ENCODE data around the gene RAB24.
A peak's percentile ranks its signal among the peaks of the same experiment; 100 is the strongest.

RAB24 gene

GRCh38 chr5:177302354-177303110 lies 987 bp downstream of the RAB24 start:
- Histone ChIP-seq H3K36me3 (ENCODE audit: insufficient read depth, low read length) (peaks cover 38% of the 10 kb centered on the region), H3K9me3 (ENCODE audit: low read length) (no peaks in the 10 kb centered on the region), H2AFZ (ENCODE audit: low read depth, low read length) (peak overlapping the region; percentile 84), H3K4me1 (ENCODE audit: insufficient read depth, low read length) (peaks cover 19% of the 10 kb centered on the region), H3K27me3 (ENCODE audit: insufficient read depth, low read length) (no peaks in the 10 kb centered on the region), H3K4me3 (ENCODE audit: low read length) (peak overlapping the region; percentile 68)

DNA sequence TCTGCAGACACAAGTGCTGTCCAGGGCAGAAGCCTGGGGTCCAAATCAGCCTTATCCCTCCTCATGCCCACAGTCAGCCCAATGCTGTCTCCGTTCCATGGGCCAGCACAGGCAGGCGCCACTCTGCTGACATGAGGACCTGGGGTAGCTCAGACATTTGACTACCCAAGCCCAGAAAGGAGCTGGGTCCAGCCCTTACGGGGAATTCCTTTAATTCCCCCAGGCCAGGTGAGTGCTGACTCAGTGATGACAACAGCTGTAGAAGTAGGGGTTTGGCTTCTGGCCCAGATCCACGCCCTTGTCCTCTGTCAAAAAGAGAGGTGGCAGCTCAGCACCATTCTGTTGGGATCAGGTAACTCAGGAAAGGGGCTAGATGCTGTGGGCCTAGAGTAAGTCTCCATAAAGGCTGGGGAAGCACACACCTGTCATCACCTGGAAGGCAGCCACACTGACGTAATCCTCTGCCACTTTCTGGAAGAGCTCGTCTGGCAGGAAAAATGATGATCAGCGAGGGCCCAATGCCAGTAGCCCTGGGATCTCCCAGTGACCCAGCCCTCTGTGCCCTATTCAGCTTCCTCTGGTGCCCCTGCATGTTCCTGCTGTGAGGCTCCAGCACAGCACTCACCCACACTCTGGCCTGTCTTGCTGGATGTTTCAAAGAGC lies 1.9 kb downstream of the RAB24 start:
- Histone ChIP-seq H2AFZ (ENCODE audit: low read depth, low read length) (no peak overlapping the region), H3K9me3 (ENCODE audit: low read length) (no peaks in the 10 kb centered on the region), H3K4me3 (ENCODE audit: low read length) (no peak overlapping the region), H3K36me3 (ENCODE audit: insufficient read depth, low read length) (peaks cover 31% of the 10 kb centered on the region), H3K4me1 (ENCODE audit: insufficient read depth, low read length) (peaks cover 19% of the 10 kb centered on the region), H3K27me3 (ENCODE audit: insufficient read depth, low read length) (no peaks in the 10 kb centered on the region)

DNA sequence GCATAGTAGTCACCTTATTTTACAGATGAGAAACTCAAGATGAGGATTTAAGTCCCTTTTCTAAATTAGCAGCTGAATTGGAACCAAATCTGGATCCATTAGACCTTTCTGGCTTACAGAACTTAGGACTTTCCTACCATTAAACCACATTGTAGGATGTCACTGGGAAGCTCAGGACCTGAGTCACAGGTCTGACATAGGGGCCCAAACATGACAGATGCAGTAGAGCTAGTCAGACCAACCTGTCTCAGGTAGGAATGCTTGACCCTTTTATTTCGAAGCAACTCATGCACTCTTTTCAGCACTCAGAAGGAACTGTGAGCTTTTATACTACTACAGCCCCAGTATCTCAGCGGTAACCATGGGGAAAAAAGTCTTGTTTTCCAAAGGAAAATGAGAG lies 2.6 kb downstream of the RAB24 start:
- H3K4me1 ChIP-seq (ENCODE audit: insufficient read depth, low read length) = peaks cover 19% of the 10 kb centered on the region
- no peak overlapping the region for H2AFZ ChIP-seq (ENCODE audit: low read depth, low read length)
- H3K27me3 ChIP-seq (ENCODE audit: insufficient read depth, low read length) = no peaks in the 10 kb centered on the region
- no peaks in the 10 kb centered on the region for H3K9me3 ChIP-seq (ENCODE audit: low read length)
- no peak overlapping the region for H3K4me3 ChIP-seq (ENCODE audit: low read length)
- H3K36me3 ChIP-seq (ENCODE audit: insufficient read depth, low read length) = peaks cover 24% of the 10 kb centered on the region

DNA sequence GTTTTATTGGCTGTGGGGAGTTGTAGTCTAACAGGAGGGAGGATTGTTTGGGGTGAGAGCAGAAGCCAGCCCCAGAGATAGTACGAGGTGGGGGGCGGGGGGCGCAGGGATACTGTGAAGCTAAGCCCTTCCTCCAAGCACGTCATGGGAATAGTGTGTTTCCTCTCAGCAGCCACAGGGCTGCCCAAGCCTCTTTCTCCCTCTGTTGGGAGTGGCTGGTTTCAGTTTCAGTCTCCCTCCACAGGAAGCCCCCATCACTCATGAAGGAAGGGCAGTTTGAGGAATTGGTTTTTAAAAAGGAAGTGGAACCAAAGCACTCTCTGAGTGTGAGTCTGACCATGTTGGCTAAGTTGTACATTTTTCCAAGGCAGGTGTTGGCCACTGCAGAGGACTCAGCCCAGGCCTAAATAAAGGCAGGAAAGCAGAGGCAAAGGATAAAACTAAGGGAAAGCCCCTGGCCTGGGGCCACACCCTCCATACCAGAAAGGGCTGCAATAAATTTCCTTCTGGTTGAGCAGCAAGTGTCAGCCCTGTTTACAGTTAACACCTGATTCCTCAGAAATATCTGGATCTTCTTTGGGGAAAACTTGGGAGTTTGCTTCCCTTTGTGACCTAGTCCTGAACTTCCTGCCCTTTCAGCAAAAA lies 3.2 kb downstream of the RAB24 start:
- Histone ChIP-seq H3K9me3 (ENCODE audit: low read length) (no peaks in the 10 kb centered on the region), H2AFZ (ENCODE audit: low read depth, low read length) (no peak overlapping the region), H3K36me3 (ENCODE audit: insufficient read depth, low read length) (peaks cover 18% of the 10 kb centered on the region), H3K27me3 (ENCODE audit: insufficient read depth, low read length) (no peaks in the 10 kb centered on the region), H3K4me1 (ENCODE audit: insufficient read depth, low read length) (peaks cover 19% of the 10 kb centered on the region), H3K4me3 (ENCODE audit: low read length) (no peak overlapping the region)

GRCh38 chr5:177299697-177300096 lies 3.8 kb downstream of the RAB24 start:
- H3K4me3 ChIP-seq (ENCODE audit: low read length) = no peak overlapping the region
- no peak overlapping the region for H2AFZ ChIP-seq (ENCODE audit: low read depth, low read length)
- H3K4me1 ChIP-seq (ENCODE audit: insufficient read depth, low read length) = peaks cover 15% of the 10 kb centered on the region
- H3K27me3 ChIP-seq (ENCODE audit: insufficient read depth, low read length) = no peaks in the 10 kb centered on the region
- H3K9me3 ChIP-seq (ENCODE audit: low read length) = no peaks in the 10 kb centered on the region
- peaks cover 15% of the 10 kb centered on the region for H3K36me3 ChIP-seq (ENCODE audit: insufficient read depth, low read length)

- H3K27me3 ChIP-seq (ENCODE audit: insufficient read depth, low read length) = no peaks in the 10 kb centered on the region
- H3K36me3 ChIP-seq (ENCODE audit: insufficient read depth, low read length) = peaks cover 13% of the 10 kb centered on the region
- no peaks in the 10 kb centered on the region for H3K9me3 ChIP-seq (ENCODE audit: low read length)
- H2AFZ ChIP-seq (ENCODE audit: low read depth, low read length) = no peak overlapping the region
- H3K4me1 ChIP-seq (ENCODE audit: insufficient read depth, low read length) = peaks cover 8% of the 10 kb centered on the region
- no peak overlapping the region for H3K4me3 ChIP-seq (ENCODE audit: low read length)
Observed at GRCh38 chr5:177297922-177298321, 5.6 kb downstream of the RAB24 start.

DNA sequence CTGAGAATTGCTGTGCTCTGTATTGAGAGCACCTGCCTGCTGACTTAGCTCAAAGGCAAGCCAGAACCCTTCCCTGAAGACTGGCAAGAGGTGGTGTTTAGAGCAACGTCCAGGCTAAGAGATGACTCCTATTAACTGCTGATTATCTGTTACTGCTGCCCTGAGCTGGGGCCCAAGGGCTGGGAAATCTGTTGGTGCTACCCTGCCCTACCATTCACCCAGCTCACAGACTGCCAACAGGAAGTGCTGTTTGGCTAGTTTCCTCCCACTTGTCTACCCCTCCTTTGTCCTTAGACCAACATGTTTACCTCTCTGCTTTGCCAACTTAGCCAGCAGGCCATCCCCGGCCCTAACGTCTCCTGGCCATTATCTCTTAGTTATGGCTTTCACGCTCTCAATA lies 6.9 kb downstream of the RAB24 start:
- no peak overlapping the region for H2AFZ ChIP-seq (ENCODE audit: low read depth, low read length)
- peaks cover 6% of the 10 kb centered on the region for H3K36me3 ChIP-seq (ENCODE audit: insufficient read depth, low read length)
- no peaks in the 10 kb centered on the region for H3K27me3 ChIP-seq (ENCODE audit: insufficient read depth, low read length)
- H3K9me3 ChIP-seq (ENCODE audit: low read length) = no peaks in the 10 kb centered on the region
- no peak overlapping the region for H3K4me3 ChIP-seq (ENCODE audit: low read length)
- H3K4me1 ChIP-seq (ENCODE audit: insufficient read depth, low read length) = no peaks in the 10 kb centered on the region

GRCh38 chr5:177295924-177296323 lies 7.6 kb downstream of the RAB24 start:
- H3K36me3 ChIP-seq (ENCODE audit: insufficient read depth, low read length) = peaks cover 3% of the 10 kb centered on the region
- no peak overlapping the region for H2AFZ ChIP-seq (ENCODE audit: low read depth, low read length)
- H3K9me3 ChIP-seq (ENCODE audit: low read length) = no peaks in the 10 kb centered on the region
- H3K4me1 ChIP-seq (ENCODE audit: insufficient read depth, low read length) = no peaks in the 10 kb centered on the region
- H3K27me3 ChIP-seq (ENCODE audit: insufficient read depth, low read length) = no peaks in the 10 kb centered on the region
- no peak overlapping the region for H3K4me3 ChIP-seq (ENCODE audit: low read length)

- H3K36me3 ChIP-seq (ENCODE audit: insufficient read depth, low read length) = no peaks in the 10 kb centered on the region
- no peaks in the 10 kb centered on the region for H3K4me1 ChIP-seq (ENCODE audit: insufficient read depth, low read length)
- no peak overlapping the region for H2AFZ ChIP-seq (ENCODE audit: low read depth, low read length)
- H3K4me3 ChIP-seq (ENCODE audit: low read length) = no peak overlapping the region
- no peaks in the 10 kb centered on the region for H3K9me3 ChIP-seq (ENCODE audit: low read length)
- H3K27me3 ChIP-seq (ENCODE audit: insufficient read depth, low read length) = no peaks in the 10 kb centered on the region
Observed at GRCh38 chr5:177294632-177295031, 8.9 kb downstream of the RAB24 start.

GRCh38 chr5:177293819-177294581 lies 9.5 kb downstream of the RAB24 start:
- Histone ChIP-seq H2AFZ (ENCODE audit: low read depth, low read length) (no peak overlapping the region), H3K4me1 (ENCODE audit: insufficient read depth, low read length) (no peaks in the 10 kb centered on the region), H3K9me3 (ENCODE audit: low read length) (no peaks in the 10 kb centered on the region), H3K27me3 (ENCODE audit: insufficient read depth, low read length) (no peaks in the 10 kb centered on the region), H3K36me3 (ENCODE audit: insufficient read depth, low read length) (no peaks in the 10 kb centered on the region), H3K4me3 (ENCODE audit: low read length) (no peak overlapping the region)

GRCh38 chr5:177291735-177292134 lies 11.8 kb downstream of the RAB24 start:
- H3K4me1 ChIP-seq (ENCODE audit: insufficient read depth, low read length) = no peaks in the 10 kb centered on the region
- no peak overlapping the region for H2AFZ ChIP-seq (ENCODE audit: low read depth, low read length)
- no peaks in the 10 kb centered on the region for H3K36me3 ChIP-seq (ENCODE audit: insufficient read depth, low read length)
- H3K27me3 ChIP-seq (ENCODE audit: insufficient read depth, low read length) = no peaks in the 10 kb centered on the region
- H3K4me3 ChIP-seq (ENCODE audit: low read length) = no peak overlapping the region
- no peaks in the 10 kb centered on the region for H3K9me3 ChIP-seq (ENCODE audit: low read length)

- Histone ChIP-seq H3K9me3 (ENCODE audit: low read length) (no peaks in the 10 kb centered on the region), H3K36me3 (ENCODE audit: insufficient read depth, low read length) (no peaks in the 10 kb centered on the region), H3K4me1 (ENCODE audit: insufficient read depth, low read length) (no peaks in the 10 kb centered on the region), H3K27me3 (ENCODE audit: insufficient read depth, low read length) (no peaks in the 10 kb centered on the region), H3K4me3 (ENCODE audit: low read length) (no peak overlapping the region), H2AFZ (ENCODE audit: low read depth, low read length) (no peak overlapping the region)
Observed at GRCh38 chr5:177290816-177291596, 12.5 kb downstream of the RAB24 start.
